ENCODE measurements around the gene MRPL23. TPM values are rescaled to one million over a fixed set of nuclear protein-coding genes. Genes with fewer than 3 reads are reported as not detected.

MRPL23 gene
- total and polyA plus RNA-seq, 9 of the 15 experiments (the other 6 are each of a cell fraction or from before 2014, with no cell fraction given), result 0.44 to 109 (median 37.4) TPM

DNA sequence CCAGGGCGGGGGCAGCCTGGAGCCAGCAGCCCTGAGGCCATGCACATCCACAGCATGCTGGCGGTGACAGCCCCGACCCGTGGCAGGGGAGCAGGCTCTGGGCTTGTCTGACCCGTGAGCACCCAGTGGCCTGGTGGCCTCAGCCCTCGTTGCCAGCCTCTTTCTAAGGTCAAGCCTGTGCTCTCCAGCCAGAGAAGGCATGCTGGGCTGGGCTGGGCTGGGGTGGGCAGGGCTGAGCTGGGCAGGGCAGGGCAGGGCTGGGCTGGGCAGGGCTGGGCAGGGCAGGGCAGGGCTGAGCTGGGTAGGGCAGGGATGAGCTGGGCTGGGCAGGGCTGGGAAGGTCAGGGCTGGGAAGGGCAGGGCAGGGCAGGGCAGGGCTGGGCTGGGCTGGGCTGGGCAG, 39.9 kb downstream of the MRPL23 start:
- H4K20me1 ChIP-seq (replicated peaks; ENCODE audit: control insufficient read depth, insufficient read depth, low read length), result no peaks in the 10 kb centered on the region
- H3K9ac ChIP-seq (ENCODE audit: insufficient read depth in 1 of 2, low read depth in 2 of 2, low read length in 2 of 2), result no peak overlapping the region
- TF ChIP-seq POLR2B (IDR thresholded peaks at IDR 0.05; ENCODE audit: low read depth, partially characterized antibody) (no peak), MED1 (CRISPR knock-in tag; IDR thresholded peaks at IDR 0.05; ENCODE audit: borderline replicate concordance) (no peak), GABPB1 (CRISPR knock-in tag; IDR thresholded peaks at IDR 0.05) (no peak), PML (IDR thresholded peaks at IDR 0.05; ENCODE audit: low read length) (no peak), FOXJ3 (CRISPR knock-in tag; IDR thresholded peaks at IDR 0.05) (no peak)
- TF ChIP-seq, protein P1, sequence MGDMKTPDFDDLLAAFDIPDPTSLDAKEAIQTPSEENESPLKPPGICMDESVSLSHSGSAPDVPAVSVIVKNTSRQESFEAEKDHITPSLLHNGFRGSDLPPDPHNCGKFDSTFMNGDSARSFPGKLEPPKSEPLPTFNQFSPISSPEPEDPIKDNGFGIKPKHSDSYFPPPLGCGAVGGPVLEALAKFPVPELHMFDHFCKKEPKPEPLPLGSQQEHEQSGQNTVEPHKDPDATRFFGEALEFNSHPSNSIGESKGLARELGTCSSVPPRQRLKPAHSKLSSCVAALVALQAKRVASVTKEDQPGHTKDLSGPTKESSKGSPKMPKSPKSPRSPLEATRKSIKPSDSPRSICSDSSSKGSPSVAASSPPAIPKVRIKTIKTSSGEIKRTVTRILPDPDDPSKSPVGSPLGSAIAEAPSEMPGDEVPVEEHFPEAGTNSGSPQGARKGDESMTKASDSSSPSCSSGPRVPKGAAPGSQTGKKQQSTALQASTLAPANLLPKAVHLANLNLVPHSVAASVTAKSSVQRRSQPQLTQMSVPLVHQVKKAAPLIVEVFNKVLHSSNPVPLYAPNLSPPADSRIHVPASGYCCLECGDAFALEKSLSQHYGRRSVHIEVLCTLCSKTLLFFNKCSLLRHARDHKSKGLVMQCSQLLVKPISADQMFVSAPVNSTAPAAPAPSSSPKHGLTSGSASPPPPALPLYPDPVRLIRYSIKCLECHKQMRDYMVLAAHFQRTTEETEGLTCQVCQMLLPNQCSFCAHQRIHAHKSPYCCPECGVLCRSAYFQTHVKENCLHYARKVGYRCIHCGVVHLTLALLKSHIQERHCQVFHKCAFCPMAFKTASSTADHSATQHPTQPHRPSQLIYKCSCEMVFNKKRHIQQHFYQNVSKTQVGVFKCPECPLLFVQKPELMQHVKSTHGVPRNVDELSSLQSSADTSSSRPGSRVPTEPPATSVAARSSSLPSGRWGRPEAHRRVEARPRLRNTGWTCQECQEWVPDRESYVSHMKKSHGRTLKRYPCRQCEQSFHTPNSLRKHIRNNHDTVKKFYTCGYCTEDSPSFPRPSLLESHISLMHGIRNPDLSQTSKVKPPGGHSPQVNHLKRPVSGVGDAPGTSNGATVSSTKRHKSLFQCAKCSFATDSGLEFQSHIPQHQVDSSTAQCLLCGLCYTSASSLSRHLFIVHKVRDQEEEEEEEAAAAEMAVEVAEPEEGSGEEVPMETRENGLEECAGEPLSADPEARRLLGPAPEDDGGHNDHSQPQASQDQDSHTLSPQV (IDR thresholded peaks at IDR 0.05), result no peak
- TF ChIP-seq, protein P2, sequence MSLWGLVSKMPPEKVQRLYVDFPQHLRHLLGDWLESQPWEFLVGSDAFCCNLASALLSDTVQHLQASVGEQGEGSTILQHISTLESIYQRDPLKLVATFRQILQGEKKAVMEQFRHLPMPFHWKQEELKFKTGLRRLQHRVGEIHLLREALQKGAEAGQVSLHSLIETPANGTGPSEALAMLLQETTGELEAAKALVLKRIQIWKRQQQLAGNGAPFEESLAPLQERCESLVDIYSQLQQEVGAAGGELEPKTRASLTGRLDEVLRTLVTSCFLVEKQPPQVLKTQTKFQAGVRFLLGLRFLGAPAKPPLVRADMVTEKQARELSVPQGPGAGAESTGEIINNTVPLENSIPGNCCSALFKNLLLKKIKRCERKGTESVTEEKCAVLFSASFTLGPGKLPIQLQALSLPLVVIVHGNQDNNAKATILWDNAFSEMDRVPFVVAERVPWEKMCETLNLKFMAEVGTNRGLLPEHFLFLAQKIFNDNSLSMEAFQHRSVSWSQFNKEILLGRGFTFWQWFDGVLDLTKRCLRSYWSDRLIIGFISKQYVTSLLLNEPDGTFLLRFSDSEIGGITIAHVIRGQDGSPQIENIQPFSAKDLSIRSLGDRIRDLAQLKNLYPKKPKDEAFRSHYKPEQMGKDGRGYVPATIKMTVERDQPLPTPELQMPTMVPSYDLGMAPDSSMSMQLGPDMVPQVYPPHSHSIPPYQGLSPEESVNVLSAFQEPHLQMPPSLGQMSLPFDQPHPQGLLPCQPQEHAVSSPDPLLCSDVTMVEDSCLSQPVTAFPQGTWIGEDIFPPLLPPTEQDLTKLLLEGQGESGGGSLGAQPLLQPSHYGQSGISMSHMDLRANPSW (CRISPR knock-in tag; IDR thresholded peaks at IDR 0.05), result no peak
- TF ChIP-seq, protein P3, sequence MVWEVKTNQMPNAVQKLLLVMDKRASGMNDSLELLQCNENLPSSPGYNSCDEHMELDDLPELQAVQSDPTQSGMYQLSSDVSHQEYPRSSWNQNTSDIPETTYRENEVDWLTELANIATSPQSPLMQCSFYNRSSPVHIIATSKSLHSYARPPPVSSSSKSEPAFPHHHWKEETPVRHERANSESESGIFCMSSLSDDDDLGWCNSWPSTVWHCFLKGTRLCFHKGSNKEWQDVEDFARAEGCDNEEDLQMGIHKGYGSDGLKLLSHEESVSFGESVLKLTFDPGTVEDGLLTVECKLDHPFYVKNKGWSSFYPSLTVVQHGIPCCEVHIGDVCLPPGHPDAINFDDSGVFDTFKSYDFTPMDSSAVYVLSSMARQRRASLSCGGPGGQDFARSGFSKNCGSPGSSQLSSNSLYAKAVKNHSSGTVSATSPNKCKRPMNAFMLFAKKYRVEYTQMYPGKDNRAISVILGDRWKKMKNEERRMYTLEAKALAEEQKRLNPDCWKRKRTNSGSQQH (CRISPR knock-in tag; IDR thresholded peaks at IDR 0.05), result no peak
- POLR2A ChIA-PET, result interaction anchor here (0.6 to 1.0 kb wide), 3 partner anchors 8 to 142 kb away, joined by 3 read pairs; no protein-coding TSS in a partner anchor
- no TSS peak for BruUV-seq (replicated peaks)
- no peak for ATAC-seq
- intact Hi-C loops (cut with micrococcal nuclease), result no loop called here
- in situ Hi-C loops (cut with MboI), result no loop called here
- CTCF ChIA-PET (ENCODE audit: low intra/inter-chr PET ratio), result no interaction called here
- H3K9me3 ChIP-seq (replicated peaks; ENCODE audit: control insufficient read depth, insufficient read depth, low read depth, low read length), result no peaks in the 10 kb centered on the region
- H3K27me3 ChIP-seq (ENCODE audit: control insufficient read depth in 2 of 2, insufficient read depth in 2 of 2, low read length in 2 of 2), result no peaks in the 10 kb centered on the region
- no CpG with 5 or more reads among the region's 6 CpGs for WGBS (ENCODE audit: insufficient coverage, low coverage, missing lambda C conversion rate)
- H3K79me2 ChIP-seq (ENCODE audit: control insufficient read depth, insufficient read depth, low read length), result no peaks in the 10 kb centered on the region
- no peak overlapping the region for H3K4me2 ChIP-seq (ENCODE audit: insufficient read depth, low read length)
- H2AFZ ChIP-seq (ENCODE audit: low read depth, low read length), result no peak overlapping the region
- H3K9me1 ChIP-seq (ENCODE audit: control insufficient read depth, insufficient read depth, low read length), result no peaks in the 10 kb centered on the region
- H3K4me3 ChIP-seq, result no peak overlapping the region
- no peak overlapping the region for H3K27ac ChIP-seq (ENCODE audit: extremely low read depth, low read depth, low read length)
- no peak for DNase-seq (ENCODE audit: extremely low read depth in 1 of 4, low spot score in 3 of 4)
- FAIRE-seq, result no peak
- H3K36me3 ChIP-seq (ENCODE audit: control insufficient read depth, insufficient read depth, low read length), result no peaks in the 10 kb centered on the region
- H3K4me1 ChIP-seq (replicated peaks in 1 of 2; ENCODE audit: control insufficient read depth in 2 of 2, insufficient read depth in 2 of 2, low read length in 2 of 2), result no peaks in the 10 kb centered on the region; a peak in 1 of 5 replicates

Measured in K562 (cell line).